Ovary (tissue), 9 donors: ENCODE results near the gene SLC24A4. TPM values are rescaled to one million over a fixed set of nuclear protein-coding genes. Genes with fewer than 3 reads are reported as not detected.

Experiments
- DNase-seq, 5 donors: peaks; one replicate each; pipeline ENCODE4 v3.0.0-alpha.2; 2019 to 2020
- H3K27ac ChIP-seq, 2 donors: fragments of 200-600 bp; one replicate each; pipeline versions ENCODE4 v1.5.1 to v1.8.0; 2019 to 2022
- H3K27me3 ChIP-seq: fragments of 200-600 bp; one replicate; pipeline ENCODE4 v1.8.0; 2022
- H3K36me3 ChIP-seq: fragments of 200-600 bp; sonication (generic); one replicate; pipeline ENCODE4 v1.5.1; 2019
- H3K4me1 ChIP-seq: one replicate; pipeline ENCODE4 v1.8.1; 2013; ENCODE audit warnings: mild to moderate bottlenecking, moderate library complexity; ENCODE audit not compliant: insufficient read depth
- H3K4me3 ChIP-seq: fragments of 200-600 bp; sonication (generic); one replicate; pipeline ENCODE4 v1.5.1; 2017
- H3K9me3 ChIP-seq, 2 donors: fragments of 200-600 bp in 1 of 2; sonication (generic) in 1 of 2; one replicate each; pipeline versions ENCODE4 v1.5.1 to v1.8.1; 2013 to 2019; ENCODE audit warnings: mild to moderate bottlenecking in 1 of 2, moderate library complexity in 1 of 2
- CTCF ChIP-seq, 3 donors: fragments of 450-650 bp in 2 of 3; fragments of 200-600 bp in 1 of 3; IDR thresholded peaks; one replicate each; pipeline versions ENCODE4 v1.5.1 to v1.8.0; 2016 to 2022; ENCODE audit warnings: antibody characterized with exemption in 3 of 3, mild to moderate bottlenecking in 1 of 3
- EP300 ChIP-seq: sonication (generic); formaldehyde crosslinking; IDR thresholded peaks from one replicate; pipeline ENCODE4 v1.6.1; 2017; ENCODE audit warnings: antibody characterized with exemption
- POLR2A ChIP-seq: fragments of 450-650 bp; IDR thresholded peaks from one replicate; pipeline ENCODE4 v1.6.1; 2017; ENCODE audit warnings: antibody characterized with exemption, mild to moderate bottlenecking, moderate library complexity
- WGBS, 3 donors: extraction: QIAGEN DNeasy Blood & Tissue Kit in 1 of 3; methylation state at CpG; one replicate each; pipeline versions ENCODE4 v1.1.5 to v1.1.7; 2013 to 2017; 5-methylcytosine and 5-hydroxymethylcytosine counted together
- intact Hi-C, 4 donors: fragments of 100-400 bp; cut with DNase I; formaldehyde crosslinking; loops; one replicate each; pipeline versions ENCODE4 v1.11.0 to v1.15.1; 2022 to 2023
- polyA plus RNA-seq, 2 donors: library from polyadenylated mRNA; stranded (reverse); fragments of 200-250 nt in 1 of 2; fragments of 350-450 nt in 1 of 2; fragmentation: Illumina TruSeq in 1 of 2; extraction: RNeasy Lipid Tissue Mini Kit (QIAGEN cat#74804) in 1 of 2; gene quantifications; one replicate each; pipeline ENCODE4 v1.2.3, GENCODE V29; 2013 to 2014
- total RNA-seq, 7 donors: library from RNA; depleted of rRNA in 2 of 7; stranded (reverse); fragments of >200 nt in 2 of 7; fragmentation: NEBNext Ultra II Directional in 3 of 7; extraction: Animal tissue kit (Norgen Biotek cat#: 25700) in 3 of 7; gene quantifications; one replicate each; pipeline versions ENCODE4 v1.1.0 to v1.2.4, GENCODE V29; 2016 to 2023
- donor health status: DM: no; HTN: no; CAD: no; lungs with moderate emphysema.
- donor health status: DM: no; HTN: no; CAD: no.
- donor health status: Bipolar disorder and iron deficiency.
- donor health status: DM: yes; HTN: yes; CAD: no.
- donor health status: DM: no; HTN: no; CAD: no.
- donor health status: DM: yes; HTN: yes; CAD: no.

SLC24A4 gene
- total and polyA plus RNA-seq, 9 donors: 0.10 to 0.98 (median 0.24) TPM

GRCh38 chr14:92542766-92543554, 220.0 kb downstream of the SLC24A4 start:
- no peak overlapping the region for H3K4me3 ChIP-seq
- WGBS, 3 donors: 73 to 85% (median 83%) methylated on average over 8 of the region's 8 CpGs
- no peaks in the 10 kb centered on the region for H3K27me3 ChIP-seq
- DNase-seq: no peak
- no peak overlapping the region for H3K27ac ChIP-seq
- intact Hi-C loops: no loop called here
- peaks cover 15% of the 10 kb centered on the region for H3K4me1 ChIP-seq
- H3K36me3 ChIP-seq: no peaks in the 10 kb centered on the region
- no peaks in the 10 kb centered on the region for H3K9me3 ChIP-seq
- TF ChIP-seq POLR2A: no peak
- no peak for TF ChIP-seq CTCF (IDR thresholded peaks at IDR 0.05)
- no peak for TF ChIP-seq EP300

GRCh38 chr14:92544051-92544720, 221.2 kb downstream of the SLC24A4 start:
- Histone ChIP-seq H3K27me3 (no peaks in the 10 kb centered on the region), H3K9me3 (no peaks in the 10 kb centered on the region), H3K27ac (no peak overlapping the region), H3K4me1 (peaks cover 17% of the 10 kb centered on the region), H3K4me3 (no peak overlapping the region), H3K36me3 (no peaks in the 10 kb centered on the region)
- WGBS, 3 donors: 60 to 65% (median 61%) methylated on average over 6 of the region's 6 CpGs
- no peak for DNase-seq
- intact Hi-C loops: loop anchor here in 1 of 4 donors (1.0 kb wide), 1 partner anchor 98 kb away; no protein-coding TSS in a partner anchor
- TF ChIP-seq POLR2A (no peak), CTCF (IDR thresholded peaks at IDR 0.05) (no peak), EP300 (no peak)

DNA sequence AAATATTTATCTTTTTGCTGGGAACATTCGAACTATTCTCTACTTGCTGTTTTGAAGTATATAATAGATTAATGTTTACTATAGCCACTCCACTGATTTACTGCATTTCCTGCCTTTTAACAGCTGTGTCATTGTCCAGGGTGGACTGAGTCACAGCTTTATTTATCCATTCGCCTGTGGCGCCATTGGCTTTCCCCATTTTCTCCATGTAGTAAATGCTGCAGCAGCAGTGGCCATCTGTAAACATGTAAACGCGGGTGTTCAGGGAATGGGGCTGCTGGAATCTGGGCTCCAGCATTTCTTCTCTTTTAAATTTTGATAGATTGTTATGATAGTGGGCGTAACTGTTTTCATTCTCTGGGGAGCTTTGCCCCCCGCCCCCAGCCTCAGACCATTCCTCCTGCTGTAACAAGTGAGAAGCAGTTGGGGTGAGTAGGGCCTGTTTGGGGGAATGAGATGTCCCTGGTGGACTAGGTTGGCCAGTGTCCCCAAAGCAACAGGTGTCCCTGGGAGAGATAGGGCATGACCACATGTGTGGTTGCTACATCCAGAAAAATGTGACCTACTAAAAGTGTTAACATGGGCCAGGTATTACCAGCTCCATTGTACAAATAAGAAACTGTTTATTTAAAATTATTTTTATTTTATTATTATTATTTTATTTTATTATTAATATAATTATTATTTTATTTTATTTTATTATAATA, 223.5 kb downstream of the SLC24A4 start:
- Histone ChIP-seq H3K4me3 (no peak overlapping the region), H3K27me3 (no peaks in the 10 kb centered on the region), H3K27ac (no peak overlapping the region), H3K36me3 (no peaks in the 10 kb centered on the region), H3K4me1 (peaks cover 6% of the 10 kb centered on the region), H3K9me3 (no peaks in the 10 kb centered on the region)
- 90 to 94% (median 91%) methylated on average over 7 of the region's 7 CpGs for WGBS, 3 donors
- TF ChIP-seq POLR2A (no peak), CTCF (IDR thresholded peaks at IDR 0.05) (no peak), EP300 (no peak)
- intact Hi-C loops: no loop called here
- no peak for DNase-seq

DNA sequence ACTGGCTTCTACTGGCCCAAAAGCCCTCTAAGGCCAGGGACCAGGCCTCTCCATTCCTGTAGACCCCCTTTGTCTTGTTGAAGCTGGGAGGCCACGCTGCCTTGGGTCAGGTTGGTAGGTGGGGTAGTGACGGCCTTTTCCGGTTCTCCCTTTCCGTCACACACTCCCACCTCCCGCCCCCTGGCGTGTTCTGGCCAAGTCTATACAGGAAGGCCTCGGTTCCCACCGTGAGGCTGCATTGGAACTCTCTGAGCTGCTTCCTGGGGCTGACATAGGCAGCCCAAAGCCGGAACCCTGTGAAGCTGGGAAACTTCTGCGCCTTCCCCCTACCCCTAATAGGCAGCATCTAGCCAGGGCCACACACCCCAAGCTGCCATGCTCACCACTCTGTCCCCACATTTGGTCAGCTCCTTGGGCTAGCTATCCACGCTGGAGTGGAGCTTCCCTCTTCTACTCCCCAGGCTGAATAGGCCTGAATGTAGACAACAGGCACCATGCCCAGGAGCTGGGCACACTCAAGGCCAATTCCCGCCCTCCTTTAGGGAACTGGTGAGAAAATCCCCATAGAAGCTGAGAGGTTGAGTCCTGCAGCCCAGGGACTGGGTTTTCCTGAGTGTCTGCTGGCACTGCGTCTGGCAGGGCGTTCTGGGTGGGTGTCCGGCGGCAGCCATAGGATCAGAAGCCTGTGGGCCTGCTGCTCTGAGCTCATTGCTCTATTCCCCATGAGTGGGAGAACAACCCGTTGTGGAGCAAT, 226.3 kb downstream of the SLC24A4 start:
- Histone ChIP-seq H3K9me3 (no peaks in the 10 kb centered on the region), H3K36me3 (no peaks in the 10 kb centered on the region), H3K4me3 (no peak overlapping the region), H3K27me3 (no peaks in the 10 kb centered on the region), H3K27ac (no peak overlapping the region), H3K4me1 (peaks cover 19% of the 10 kb centered on the region)
- intact Hi-C loops: no loop called here
- TF ChIP-seq CTCF (IDR thresholded peaks at IDR 0.05): no peak
- TF ChIP-seq POLR2A: no peak
- TF ChIP-seq EP300: no peak
- DNase-seq: peak in 1 of 5 donors; percentile 36
- 75 to 79% (median 77%) methylated on average over 17 of the region's 17 CpGs for WGBS, 3 donors
